ENCODE measurements around the gene KIAA1217. TPM values are rescaled to one million over a fixed set of nuclear protein-coding genes. Genes with fewer than 3 reads are reported as not detected.

The KIAA1217 gene
- polyA plus RNA-seq, 1 of the 3 experiments (the other 2 are of a cell fraction), result 7.2 TPM

GRCh38 chr10:24209432-24209771, 464 bp downstream of the KIAA1217 start (continued):
- TF ChIP-seq CTCF (IDR thresholded peaks at IDR 0.05), result no peak
- no peak for TF ChIP-seq TEAD4 (IDR thresholded peaks at IDR 0.05; ENCODE audit: borderline replicate concordance, insufficient read depth)
- TF ChIP-seq RXRA (IDR thresholded peaks at IDR 0.05; ENCODE audit: borderline replicate concordance, low read depth), result 0 out of 2 replicates have a peak, but pooled peaks have one; percentile 26
- TF ChIP-seq MXI1 (IDR thresholded peaks at IDR 0.05; ENCODE audit: low read depth, low read length), result peak; percentile 36; the same call in 1 of the 2 replicates
- no peak for TF ChIP-seq SMC3 (IDR thresholded peaks at IDR 0.05; ENCODE audit: low read depth, low read length)
- no peak for TF ChIP-seq FOXM1 (IDR thresholded peaks at IDR 0.05; ENCODE audit: low read depth)
- TF ChIP-seq SIN3A (IDR thresholded peaks at IDR 0.05; ENCODE audit: borderline replicate concordance, low read depth, low read length), result 0 out of 2 replicates have a peak, but pooled peaks have one; percentile 39
- TF ChIP-seq PBX3 (IDR thresholded peaks at IDR 0.05), result peak; percentile 71
- TF ChIP-seq REST (IDR thresholded peaks at IDR 0.05; ENCODE audit: low read depth, low read length), result no peak
- TF ChIP-seq USF2 (IDR thresholded peaks at IDR 0.05; ENCODE audit: borderline replicate concordance, low read depth, low read length), result no peak
- TF ChIP-seq TAF1 (IDR thresholded peaks at IDR 0.05; ENCODE audit: borderline replicate concordance, low read depth, low read length), result no peak
- TF ChIP-seq RFX5 (IDR thresholded peaks at IDR 0.05; ENCODE audit: low read length), result no peak
